NCI-H460 (cell line): ENCODE measurements around the gene LDLRAD1. TPM values are rescaled to one million over a fixed set of nuclear protein-coding genes. Genes with fewer than 3 reads are reported as not detected.
"Not testable (repeated sequence)": the region's sequence is repeated elsewhere in the genome, so short reads cannot be mapped to it uniquely, and the experiment has no call there.

Experiments
- DNase-seq: peaks from one replicate; pipeline ENCODE4 v3.0.0-alpha.2; 2016; ENCODE audit warnings: low read depth; ENCODE audit errors: extremely low read depth
- total RNA-seq: library from RNA; depleted of rRNA; stranded (reverse); fragments of >200 nt; shearing (Covaris generic); gene quantifications from 2 replicates; pipeline ENCODE4 v1.2.3, GENCODE V29; 2014

LDLRAD1 gene
- total RNA-seq, 1 experiment from 2014 or later: 0.52 TPM

- DNase-seq: no peak
Measured at GRCh38 chr1:53995683-53996082, 22.3 kb downstream of the LDLRAD1 start.

GRCh38 chr1:53994516-53994915, 23.5 kb downstream of the LDLRAD1 start:
- DNase-seq: not testable (repeated sequence)

- no peak for DNase-seq
Measured at GRCh38 chr1:53992085-53992874, 25.7 kb downstream of the LDLRAD1 start.

- DNase-seq: no peak
Measured at GRCh38 chr1:53987880-53988279, 30.1 kb downstream of the LDLRAD1 start.

- no peak for DNase-seq
Measured at GRCh38 chr1:53986458-53986857, 31.5 kb downstream of the LDLRAD1 start.

- DNase-seq: no peak
Measured at GRCh38 chr1:53984726-53985125, 33.3 kb downstream of the LDLRAD1 start.

GRCh38 chr1:53982763-53983104, 35.3 kb downstream of the LDLRAD1 start:
- no peak for DNase-seq

- no peak for DNase-seq
Measured at GRCh38 chr1:53982034-53982762, 35.8 kb downstream of the LDLRAD1 start.

- no peak for DNase-seq
Measured at GRCh38 chr1:53981220-53981619, 36.8 kb downstream of the LDLRAD1 start.

- no peak for DNase-seq
Measured at GRCh38 chr1:53979712-53980450, 38.1 kb downstream of the LDLRAD1 start.

- DNase-seq: no peak
Measured at GRCh38 chr1:53975861-53976260, 42.1 kb downstream of the LDLRAD1 start.

- DNase-seq: no peak
Measured at GRCh38 chr1:53971718-53972117, 46.3 kb downstream of the LDLRAD1 start.

GRCh38 chr1:53969323-53969722, 48.7 kb downstream of the LDLRAD1 start:
- DNase-seq: not testable (repeated sequence)

GRCh38 chr1:53968125-53968513, 49.9 kb downstream of the LDLRAD1 start:
- no peak for DNase-seq

- DNase-seq: no peak
Measured at GRCh38 chr1:53967409-53968124, 50.4 kb downstream of the LDLRAD1 start.

- DNase-seq: no peak
Measured at GRCh38 chr1:53966794-53967193, 51.2 kb downstream of the LDLRAD1 start.

GRCh38 chr1:53964109-53964508, 53.9 kb downstream of the LDLRAD1 start:
- no peak for DNase-seq

GRCh38 chr1:53963460-53963859, 54.5 kb downstream of the LDLRAD1 start:
- DNase-seq: no peak

GRCh38 chr1:53962395-53962794, 55.6 kb downstream of the LDLRAD1 start:
- no peak for DNase-seq

- DNase-seq: peak; percentile 18
Measured at GRCh38 chr1:53959664-53960250, 58.2 kb downstream of the LDLRAD1 start.
